NCI-H2081 (cell line): Measurements from ENCODE around the gene MRNIP.

ENCODE experiments used
- DNase-seq, 2 experiments: peaks; one replicate each; lab custom pipeline; 2025; lab: John Stamatoyannopoulos, UW

Gene MRNIP

GRCh38 chr5:179887802-179888201 lies 29.2 kb upstream of the MRNIP start:
- no peak for DNase-seq

- DNase-seq: no peak
These were observed 28.5 kb upstream of the MRNIP start for GRCh38 chr5:179887095-179887494.

GRCh38 chr5:179886190-179886911 lies 27.7 kb upstream of the MRNIP start:
- DNase-seq: no peak

GRCh38 chr5:179885491-179886090 lies 27.0 kb upstream of the MRNIP start:
- no peak for DNase-seq

- no peak for DNase-seq
These were observed 24.5 kb upstream of the MRNIP start for GRCh38 chr5:179883163-179883562.

GRCh38 chr5:179882338-179882737 lies 23.7 kb upstream of the MRNIP start:
- DNase-seq: no peak

GRCh38 chr5:179880848-179881590 lies 22.4 kb upstream of the MRNIP start:
- DNase-seq: no peak

- no peak for DNase-seq
These were observed 21.5 kb upstream of the MRNIP start for GRCh38 chr5:179880066-179880650.

GRCh38 chr5:179879690-179880010 lies 21.0 kb upstream of the MRNIP start:
- DNase-seq: no peak

- DNase-seq: no peak
These were observed 20.5 kb upstream of the MRNIP start for GRCh38 chr5:179879003-179879689.

- DNase-seq: no peak
These were observed 19.8 kb upstream of the MRNIP start for GRCh38 chr5:179878222-179879002.

GRCh38 chr5:179876610-179876952 lies 18.0 kb upstream of the MRNIP start:
- no peak for DNase-seq

GRCh38 chr5:179875741-179876609 lies 17.4 kb upstream of the MRNIP start:
- no peak for DNase-seq

GRCh38 chr5:179874536-179875292 lies 16.1 kb upstream of the MRNIP start:
- no peak for DNase-seq

- no peak for DNase-seq
These were observed 15.5 kb upstream of the MRNIP start for GRCh38 chr5:179874136-179874535.

GRCh38 chr5:179873588-179874110 lies 15.0 kb upstream of the MRNIP start:
- no peak for DNase-seq

- no peak for DNase-seq
These were observed 14.4 kb upstream of the MRNIP start for GRCh38 chr5:179872828-179873575.

GRCh38 chr5:179872055-179872827 lies 13.6 kb upstream of the MRNIP start:
- no peak for DNase-seq
